ENCODE data around the gene COX7A2. TPM values are rescaled to one million over a fixed set of nuclear protein-coding genes. Genes with fewer than 3 reads are reported as not detected.

COX7A2 gene, protein sequence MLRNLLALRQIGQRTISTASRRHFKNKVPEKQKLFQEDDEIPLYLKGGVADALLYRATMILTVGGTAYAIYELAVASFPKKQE
- total RNA-seq (2022; extraction: Qiagen RNA extraction; ENCODE audit: low read depth), result 265 to 329 TPM (median 280 TPM) in 5 replicates

GRCh38 chr6:75243333-75244062 lies at the start of gene COX7A2:
Gene COX7A2 (minus strand): TSS chr6:75243801. CDS start chr6:75243734, 67 bp downstream.

GRCh38 chr6:75284632-75285282 lies 41.2 kb upstream of the COX7A2 start, which contains the start of gene TMEM30A:
Gene TMEM30A (minus strand): TSS chr6:75284792. CDS start chr6:75284638, 154 bp downstream.

DNA sequence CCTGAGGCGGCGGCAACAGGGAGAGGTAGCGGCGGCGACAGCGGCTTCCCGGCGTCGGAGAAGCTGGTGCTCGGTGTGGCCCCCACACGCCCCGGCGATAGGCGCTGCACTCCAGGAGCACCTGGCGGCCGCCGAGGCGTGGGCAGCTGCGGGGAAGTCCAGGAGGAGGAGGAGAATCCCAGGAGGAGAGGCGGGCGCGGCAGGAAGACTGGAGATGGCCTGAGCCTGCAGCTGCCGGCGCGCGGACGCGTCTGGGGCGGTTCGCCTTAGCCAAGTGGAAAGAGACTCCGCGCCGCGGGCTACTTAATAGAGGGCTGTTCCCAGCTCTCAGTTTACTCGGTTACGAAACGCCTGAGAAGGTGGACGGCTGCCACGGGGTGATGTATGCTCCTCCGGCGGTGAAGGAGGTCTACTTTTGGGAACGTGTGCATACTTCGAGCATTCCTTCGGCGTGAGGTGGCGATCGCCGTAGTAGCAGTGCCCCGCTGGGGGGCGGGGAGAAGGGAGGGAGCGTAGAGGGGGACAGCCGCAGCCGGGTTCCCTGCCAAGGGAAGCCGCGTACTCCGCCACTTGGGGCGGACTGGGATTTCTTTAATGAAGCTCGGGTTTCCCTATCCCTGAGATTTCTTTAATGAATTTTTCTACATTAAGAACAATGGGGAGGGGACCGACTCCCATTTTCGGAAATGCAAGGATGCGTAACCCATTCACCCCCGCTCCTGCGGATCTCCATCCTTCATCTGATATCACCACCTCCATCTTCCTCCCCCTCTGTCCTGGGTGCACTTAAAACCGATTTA lies 37.6 kb downstream of the COX7A2 start, which contains the start of gene COL12A1:
Gene COL12A1 (minus strand): TSS at position 278 of the 800 bp plus-strand sequence. CDS start 3,261 bp downstream, outside the sequence.

Other genes starting within 250 kb of the COX7A2 start
- 4.6 to 7.0 TPM (median 5.2 TPM) in 5 replicates for gene COL12A1, start 37.7 kb downstream of the COX7A2 start, total RNA-seq (2022; extraction: Qiagen RNA extraction; ENCODE audit: low read depth)
- gene TMEM30A, start 41.0 kb upstream of the COX7A2 start, total RNA-seq (2022; extraction: Qiagen RNA extraction; ENCODE audit: low read depth), result 36.8 to 48.2 TPM (median 43.4 TPM) in 5 replicates
- gene FILIP1, start 250.0 kb upstream of the COX7A2 start, total RNA-seq (2022; extraction: Qiagen RNA extraction; ENCODE audit: low read depth), result 0.20 to 0.48 TPM (median 0.32 TPM) in 5 replicates